Spleen (tissue), 11 donors: ENCODE data around the gene RAD51B. TPM values are rescaled to one million over a fixed set of nuclear protein-coding genes. Genes with fewer than 3 reads are reported as not detected.

Source experiments
- DNase-seq: peaks from one replicate; pipeline ENCODE4 v3.0.0-alpha.2; 2020
- H3K27ac ChIP-seq, 8 donors: fragments of 200-600 bp; sonication (generic) in 7 of 8; 1 replicate in 4 of 8; 2 replicates in 4 of 8; pipeline versions ENCODE4 v1.5.0 to v1.8.0; 2016 to 2021; ENCODE audit warnings: inconsistent platforms in 4 of 8, mild to moderate bottlenecking in 4 of 8, moderate library complexity in 1 of 8
- H3K27me3 ChIP-seq, 7 donors: fragments of 200-600 bp; sonication (generic) in 6 of 7; replicated peaks in 1 of 7; 1 replicate in 4 of 7; 2 replicates in 3 of 7; pipeline versions ENCODE4 v1.5.0 to v1.8.0; 2016 to 2021; ENCODE audit warnings: inconsistent platforms in 3 of 7, mild to moderate bottlenecking in 1 of 7
- H3K36me3 ChIP-seq, 6 donors: fragments of 200-600 bp; sonication (generic) in 5 of 6; 1 replicate in 4 of 6; 2 replicates in 2 of 6; pipeline versions ENCODE4 v1.5.0 to v1.8.0; 2016 to 2021; ENCODE audit warnings: inconsistent platforms in 2 of 6
- H3K4me1 ChIP-seq, 6 donors: fragments of 200-600 bp; sonication (generic) in 5 of 6; 1 replicate in 3 of 6; 2 replicates in 3 of 6; pipeline versions ENCODE4 v1.5.0 to v1.8.0; 2016 to 2021; ENCODE audit warnings: inconsistent platforms in 3 of 6
- H3K4me3 ChIP-seq, 8 donors: fragments of 200-600 bp; sonication (generic) in 7 of 8; 1 replicate in 4 of 8; 2 replicates in 4 of 8; pipeline versions ENCODE4 v1.5.0 to v1.8.0; 2016 to 2021; ENCODE audit warnings: inconsistent platforms in 4 of 8, mild to moderate bottlenecking in 4 of 8, moderate library complexity in 2 of 8
- H3K9me3 ChIP-seq, 8 donors: fragments of 200-600 bp; sonication (generic) in 7 of 8; 1 replicate in 4 of 8; 2 replicates in 4 of 8; pipeline versions ENCODE4 v1.5.0 to v1.8.0; 2016 to 2021; ENCODE audit warnings: inconsistent platforms in 4 of 8
- POLR2A ChIP-seq, 3 donors: fragments of 450-650 bp; IDR thresholded peaks; one replicate each; pipeline ENCODE4 v1.5.1; 2017; ENCODE audit warnings: antibody characterized with exemption in 3 of 3, mild to moderate bottlenecking in 1 of 3
- POLR2AphosphoS5 ChIP-seq, 3 donors: sonication (generic); formaldehyde crosslinking; IDR thresholded peaks; one replicate each; pipeline ENCODE4 v1.5.1; 2017; ENCODE audit warnings: antibody characterized with exemption in 3 of 3
- WGBS, 5 donors: extraction: QIAGEN DNeasy Blood & Tissue Kit in 3 of 5; methylation state at CpG; one replicate each; pipeline versions ENCODE4 v1.1.5 to v1.1.7; 2013 to 2018; 5-methylcytosine and 5-hydroxymethylcytosine counted together
- intact Hi-C: fragments of 100-400 bp; cut with DNase I; formaldehyde crosslinking; loops from one replicate; pipeline ENCODE4 v1.15.0; 2023; ENCODE audit warnings: low total_unique reads
- polyA plus RNA-seq, 3 donors: library from polyadenylated mRNA; stranded (reverse); fragments of 200-250 nt; gene quantifications; one replicate each; pipeline ENCODE4 v1.2.1, GENCODE V29; 2013
- total RNA-seq, 7 donors: library from RNA; depleted of rRNA in 3 of 7; stranded (reverse); fragments of >200 nt in 3 of 7; fragmentation: NEBNext Ultra II Directional in 4 of 7; extraction: Animal tissue kit (Norgen Biotek cat#: 25700) in 4 of 7; gene quantifications; one replicate each; pipeline versions ENCODE4 v1.1.0 to v1.2.1, GENCODE V29; 2016 to 2021
- TF ChIP-seq, protein P1 (sequence below), 11 experiments: fragments of 200-600 bp in 7 of 11; fragments of 450-650 bp in 4 of 11; sonication (generic) in 4 of 11; IDR thresholded peaks in 8 of 11; conservative IDR thresholded peaks in 3 of 11; 1 replicate in 7 of 11; 2 replicates in 4 of 11; pipeline versions ENCODE4 v1.4.0 to v1.8.0; 2016 to 2021; ENCODE audit warnings: antibody characterized with exemption in 11 of 11, inconsistent platforms in 4 of 11, mild to moderate bottlenecking in 1 of 11
- donor health status: healthy with polysubstance abuse.
- donor health status: DM: no; HTN: no; CAD: no; lungs with moderate emphysema.
- donor health status: DM: no; HTN: no; CAD: no.
- donor health status: Bipolar disorder and iron deficiency.
- donor health status: healthy.
- donor health status: DM: no; HTN: no; CAD: no.
- donor health status: DM: yes; HTN: yes; CAD: no.

RAD51B gene
- total and polyA plus RNA-seq, 10 donors = 4.2 to 43.7 (median 29.8) TPM

- no peaks in the 10 kb centered on the region for H3K27me3 ChIP-seq
- intact Hi-C loops = loop anchor here (10.0 kb wide), 1 partner anchor 104 kb away; no protein-coding TSS in a partner anchor
- TF ChIP-seq, protein P1, sequence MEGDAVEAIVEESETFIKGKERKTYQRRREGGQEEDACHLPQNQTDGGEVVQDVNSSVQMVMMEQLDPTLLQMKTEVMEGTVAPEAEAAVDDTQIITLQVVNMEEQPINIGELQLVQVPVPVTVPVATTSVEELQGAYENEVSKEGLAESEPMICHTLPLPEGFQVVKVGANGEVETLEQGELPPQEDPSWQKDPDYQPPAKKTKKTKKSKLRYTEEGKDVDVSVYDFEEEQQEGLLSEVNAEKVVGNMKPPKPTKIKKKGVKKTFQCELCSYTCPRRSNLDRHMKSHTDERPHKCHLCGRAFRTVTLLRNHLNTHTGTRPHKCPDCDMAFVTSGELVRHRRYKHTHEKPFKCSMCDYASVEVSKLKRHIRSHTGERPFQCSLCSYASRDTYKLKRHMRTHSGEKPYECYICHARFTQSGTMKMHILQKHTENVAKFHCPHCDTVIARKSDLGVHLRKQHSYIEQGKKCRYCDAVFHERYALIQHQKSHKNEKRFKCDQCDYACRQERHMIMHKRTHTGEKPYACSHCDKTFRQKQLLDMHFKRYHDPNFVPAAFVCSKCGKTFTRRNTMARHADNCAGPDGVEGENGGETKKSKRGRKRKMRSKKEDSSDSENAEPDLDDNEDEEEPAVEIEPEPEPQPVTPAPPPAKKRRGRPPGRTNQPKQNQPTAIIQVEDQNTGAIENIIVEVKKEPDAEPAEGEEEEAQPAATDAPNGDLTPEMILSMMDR (IDR thresholded peaks at IDR 0.05 in 8 of 11, conservative IDR thresholded peaks at IDR 0.05 in 3 of 11) = no peak
- TF ChIP-seq POLR2AphosphoS5 (IDR thresholded peaks at IDR 0.05) (no peak), POLR2A (IDR thresholded peaks at IDR 0.05) (no peak)
- no peaks in the 10 kb centered on the region for H3K36me3 ChIP-seq
- peak overlapping the region in 3 of 8 donors; percentile 28 to 42 (median 32) for H3K27ac ChIP-seq
- peaks cover 4 to 58% (median 29%) of the 10 kb centered on the region in 6 donors for H3K4me1 ChIP-seq
- DNase-seq = no peak
- H3K9me3 ChIP-seq = no peaks in the 10 kb centered on the region
- 46 to 50% (median 49%) methylated on average over 10 of the region's 10 CpGs for WGBS, 5 donors
- no peak overlapping the region for H3K4me3 ChIP-seq
Measured at GRCh38 chr14:68261092-68261842, 441.7 kb downstream of the RAD51B start.

DNA sequence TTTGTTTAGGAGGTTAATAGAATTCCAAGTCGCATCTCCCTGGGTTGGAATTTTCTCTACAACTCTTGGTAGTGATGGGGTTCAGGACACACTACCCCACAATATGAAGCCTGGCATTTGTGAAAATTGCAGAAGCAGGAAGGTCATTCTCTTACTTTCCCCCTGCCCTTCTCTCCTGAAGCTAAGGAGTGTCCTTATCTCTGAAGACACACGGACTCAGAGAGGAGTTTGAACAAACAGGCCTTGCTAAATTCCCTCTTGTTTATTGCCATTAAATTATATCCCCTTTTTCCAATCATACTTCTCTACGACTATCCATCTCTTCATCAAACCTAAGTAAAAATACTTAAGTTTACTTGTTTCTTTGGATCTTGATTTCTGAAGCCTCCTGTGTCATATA lies 443.0 kb downstream of the RAD51B start:
- H3K27me3 ChIP-seq = no peaks in the 10 kb centered on the region
- TF ChIP-seq POLR2A (IDR thresholded peaks at IDR 0.05) (no peak), POLR2AphosphoS5 (IDR thresholded peaks at IDR 0.05) (no peak)
- TF ChIP-seq, protein P1 (IDR thresholded peaks at IDR 0.05 in 8 of 11, conservative IDR thresholded peaks at IDR 0.05 in 3 of 11) = no peak
- DNase-seq = no peak
- intact Hi-C loops = loop anchor here (10.0 kb wide), 1 partner anchor 102 kb away; no protein-coding TSS in a partner anchor
- H3K9me3 ChIP-seq = no peaks in the 10 kb centered on the region
- H3K36me3 ChIP-seq = no peaks in the 10 kb centered on the region
- WGBS, 5 donors = 92 to 97% (median 94%) methylated on average over 3 of the region's 3 CpGs
- H3K4me1 ChIP-seq = peaks cover 8 to 70% (median 40%) of the 10 kb centered on the region in 6 donors
- no peak overlapping the region for H3K4me3 ChIP-seq
- no peak overlapping the region for H3K27ac ChIP-seq

DNA sequence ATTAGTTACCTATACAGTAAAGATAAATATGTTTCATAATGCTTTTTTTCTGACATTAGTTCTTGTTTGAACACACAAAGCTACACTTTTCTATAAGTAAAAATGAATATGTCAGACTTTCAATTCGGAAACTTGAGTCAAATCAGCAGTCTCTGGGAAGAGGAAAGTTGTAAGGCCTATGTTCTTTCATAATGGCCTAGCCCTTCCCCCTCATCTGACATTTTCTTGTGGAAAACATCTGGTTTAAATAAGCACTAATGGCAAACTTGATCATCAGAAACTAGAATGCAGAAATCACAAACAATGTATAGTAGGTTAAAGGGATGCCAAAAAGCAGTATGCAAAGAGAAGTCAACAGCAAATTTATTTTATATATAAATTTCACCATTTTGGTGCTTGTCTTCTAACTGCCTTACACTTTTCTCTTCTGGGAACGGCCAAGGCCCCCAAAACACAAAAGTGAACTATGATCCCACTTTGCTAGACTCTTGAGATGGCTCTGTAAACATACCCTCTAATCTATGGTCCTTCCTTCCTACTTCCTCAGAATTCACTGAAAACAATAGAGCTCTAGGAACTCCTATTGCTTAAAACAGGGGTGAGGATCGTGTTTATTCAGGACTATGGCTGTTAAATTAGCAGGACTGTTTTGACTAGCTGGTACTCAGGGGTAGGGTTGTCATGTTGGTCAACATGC lies 444.1 kb downstream of the RAD51B start:
- intact Hi-C loops = loop anchor here (10.0 kb wide), 1 partner anchor 101 kb away; no protein-coding TSS in a partner anchor
- TF ChIP-seq POLR2AphosphoS5 (IDR thresholded peaks at IDR 0.05) (no peak), POLR2A (IDR thresholded peaks at IDR 0.05) (no peak)
- TF ChIP-seq, protein P1 (IDR thresholded peaks at IDR 0.05 in 8 of 11, conservative IDR thresholded peaks at IDR 0.05 in 3 of 11) = no peak
- Histone ChIP-seq H3K9me3 (no peaks in the 10 kb centered on the region), H3K27ac (peak overlapping the region in 5 of 8 donors; percentile 1 to 92 (median 14)), H3K4me1 (peaks cover 19 to 79% (median 52%) of the 10 kb centered on the region in 6 donors), H3K4me3 (no peak overlapping the region), H3K27me3 (no peaks in the 10 kb centered on the region), H3K36me3 (no peaks in the 10 kb centered on the region)
- no peak for DNase-seq
- WGBS, 5 donors = 66 to 78% (median 77%) methylated on average over 3 of the region's 3 CpGs

GRCh38 chr14:68264260-68264569 lies 444.6 kb downstream of the RAD51B start:
- H3K27me3 ChIP-seq = no peaks in the 10 kb centered on the region
- H3K36me3 ChIP-seq = no peaks in the 10 kb centered on the region
- 73 to 85% (median 83%) methylated on average over 2 of the region's 2 CpGs for WGBS, 5 donors
- no peak for TF ChIP-seq POLR2A (IDR thresholded peaks at IDR 0.05)
- TF ChIP-seq, protein P1 (IDR thresholded peaks at IDR 0.05 in 8 of 11, conservative IDR thresholded peaks at IDR 0.05 in 3 of 11) = no peak
- no peak for TF ChIP-seq POLR2AphosphoS5 (IDR thresholded peaks at IDR 0.05)
- intact Hi-C loops = loop anchor here (10.0 kb wide), 1 partner anchor 101 kb away; no protein-coding TSS in a partner anchor
- no peak for DNase-seq
- H3K9me3 ChIP-seq = no peaks in the 10 kb centered on the region
- H3K4me1 ChIP-seq = peaks cover 23 to 81% (median 57%) of the 10 kb centered on the region in 6 donors
- no peak overlapping the region for H3K4me3 ChIP-seq
- peak overlapping the region in 5 of 8 donors; percentile 1 to 92 (median 14) for H3K27ac ChIP-seq
